Measurements from ENCODE around the gene SUCLG2.
"Not testable (repeated sequence)": the region's sequence is repeated elsewhere in the genome, so short reads cannot be mapped to it uniquely, and the experiment has no call there.

SUCLG2 gene

GRCh38 chr3:67557848-67558355 is 96.5 kb downstream of the SUCLG2 start:
- no peaks in the 10 kb centered on the region for H3K36me3 ChIP-seq (ENCODE audit: insufficient read depth, low read depth, low read length)
- no peaks in the 10 kb centered on the region for H3K9me3 ChIP-seq (ENCODE audit: insufficient read depth, low read depth, low read length)
- H3K4me1 ChIP-seq (ENCODE audit: insufficient read depth, low read length) = no peaks in the 10 kb centered on the region
- no peak overlapping the region for H3K9ac ChIP-seq (ENCODE audit: low read depth, low read length)
- H3K27me3 ChIP-seq (ENCODE audit: insufficient read depth, low read length) = no peaks in the 10 kb centered on the region
- H3K4me3 ChIP-seq (ENCODE audit: low read length) = no peak overlapping the region
- H3K27ac ChIP-seq (ENCODE audit: low read length) = no peak overlapping the region

- H3K36me3 ChIP-seq (ENCODE audit: insufficient read depth, low read depth, low read length) = no peaks in the 10 kb centered on the region
- no peaks in the 10 kb centered on the region for H3K4me1 ChIP-seq (ENCODE audit: insufficient read depth, low read length)
- no peak overlapping the region for H3K4me3 ChIP-seq (ENCODE audit: low read length)
- no peak overlapping the region for H3K9ac ChIP-seq (ENCODE audit: low read depth, low read length)
- no peaks in the 10 kb centered on the region for H3K27me3 ChIP-seq (ENCODE audit: insufficient read depth, low read length)
- no peak overlapping the region for H3K27ac ChIP-seq (ENCODE audit: low read length)
- no peaks in the 10 kb centered on the region for H3K9me3 ChIP-seq (ENCODE audit: insufficient read depth, low read depth, low read length)
Observed at GRCh38 chr3:67551361-67552016, 102.9 kb downstream of the SUCLG2 start.

- H3K9me3 ChIP-seq (ENCODE audit: insufficient read depth, low read depth, low read length) = no peaks in the 10 kb centered on the region
- no peak overlapping the region for H3K9ac ChIP-seq (ENCODE audit: low read depth, low read length)
- no peaks in the 10 kb centered on the region for H3K36me3 ChIP-seq (ENCODE audit: insufficient read depth, low read depth, low read length)
- H3K4me3 ChIP-seq (ENCODE audit: low read length) = no peak overlapping the region
- H3K4me1 ChIP-seq (ENCODE audit: insufficient read depth, low read length) = no peaks in the 10 kb centered on the region
- no peak overlapping the region for H3K27ac ChIP-seq (ENCODE audit: low read length)
- H3K27me3 ChIP-seq (ENCODE audit: insufficient read depth, low read length) = no peaks in the 10 kb centered on the region
Observed at GRCh38 chr3:67550541-67550940, 103.9 kb downstream of the SUCLG2 start.

GRCh38 chr3:67542502-67543250 is 111.7 kb downstream of the SUCLG2 start:
- not testable (repeated sequence) for H3K9ac ChIP-seq (ENCODE audit: low read depth, low read length); H3K27me3 ChIP-seq (ENCODE audit: insufficient read depth, low read length); H3K36me3 ChIP-seq (ENCODE audit: insufficient read depth, low read depth, low read length); H3K27ac ChIP-seq (ENCODE audit: low read length); H3K4me1 ChIP-seq (ENCODE audit: insufficient read depth, low read length); H3K4me3 ChIP-seq (ENCODE audit: low read length); H3K9me3 ChIP-seq (ENCODE audit: insufficient read depth, low read depth, low read length)

GRCh38 chr3:67540198-67540894 is 114.1 kb downstream of the SUCLG2 start:
- no peaks in the 10 kb centered on the region for H3K9me3 ChIP-seq (ENCODE audit: insufficient read depth, low read depth, low read length)
- H3K36me3 ChIP-seq (ENCODE audit: insufficient read depth, low read depth, low read length) = no peaks in the 10 kb centered on the region
- no peak overlapping the region for H3K4me3 ChIP-seq (ENCODE audit: low read length)
- no peak overlapping the region for H3K9ac ChIP-seq (ENCODE audit: low read depth, low read length)
- no peaks in the 10 kb centered on the region for H3K4me1 ChIP-seq (ENCODE audit: insufficient read depth, low read length)
- H3K27me3 ChIP-seq (ENCODE audit: insufficient read depth, low read length) = no peaks in the 10 kb centered on the region
- H3K27ac ChIP-seq (ENCODE audit: low read length) = no peak overlapping the region

- not testable (repeated sequence) for H3K4me3 ChIP-seq (ENCODE audit: low read length); H3K9ac ChIP-seq (ENCODE audit: low read depth, low read length); H3K36me3 ChIP-seq (ENCODE audit: insufficient read depth, low read depth, low read length); H3K27ac ChIP-seq (ENCODE audit: low read length); H3K4me1 ChIP-seq (ENCODE audit: insufficient read depth, low read length); H3K9me3 ChIP-seq (ENCODE audit: insufficient read depth, low read depth, low read length); H3K27me3 ChIP-seq (ENCODE audit: insufficient read depth, low read length)
Observed at GRCh38 chr3:67537203-67537602, 117.2 kb downstream of the SUCLG2 start.

- Histone ChIP-seq H3K36me3 (ENCODE audit: insufficient read depth, low read depth, low read length) (no peaks in the 10 kb centered on the region), H3K9ac (ENCODE audit: low read depth, low read length) (no peak overlapping the region), H3K4me1 (ENCODE audit: insufficient read depth, low read length) (0 out of 2 replicates have a peak, but pooled peaks cover 5% of the 10 kb centered on the region), H3K27ac (ENCODE audit: low read length) (no peak overlapping the region), H3K9me3 (ENCODE audit: insufficient read depth, low read depth, low read length) (no peaks in the 10 kb centered on the region), H3K4me3 (ENCODE audit: low read length) (no peak overlapping the region), H3K27me3 (ENCODE audit: insufficient read depth, low read length) (no peaks in the 10 kb centered on the region)
Observed at GRCh38 chr3:67535006-67535405, 119.4 kb downstream of the SUCLG2 start.

GRCh38 chr3:67534594-67534993 is 119.8 kb downstream of the SUCLG2 start:
- Histone ChIP-seq H3K27ac (ENCODE audit: low read length) (no peak overlapping the region), H3K9ac (ENCODE audit: low read depth, low read length) (no peak overlapping the region), H3K4me3 (ENCODE audit: low read length) (no peak overlapping the region), H3K36me3 (ENCODE audit: insufficient read depth, low read depth, low read length) (no peaks in the 10 kb centered on the region), H3K9me3 (ENCODE audit: insufficient read depth, low read depth, low read length) (no peaks in the 10 kb centered on the region), H3K4me1 (ENCODE audit: insufficient read depth, low read length) (0 out of 2 replicates have a peak, but pooled peaks cover 5% of the 10 kb centered on the region), H3K27me3 (ENCODE audit: insufficient read depth, low read length) (no peaks in the 10 kb centered on the region)

GRCh38 chr3:67531181-67532101 is 123.0 kb downstream of the SUCLG2 start:
- no peak overlapping the region for H3K4me3 ChIP-seq (ENCODE audit: low read length)
- H3K4me1 ChIP-seq (ENCODE audit: insufficient read depth, low read length) = 0 out of 2 replicates have a peak, but pooled peaks cover 5% of the 10 kb centered on the region
- H3K27me3 ChIP-seq (ENCODE audit: insufficient read depth, low read length) = no peaks in the 10 kb centered on the region
- no peak overlapping the region for H3K27ac ChIP-seq (ENCODE audit: low read length)
- no peaks in the 10 kb centered on the region for H3K9me3 ChIP-seq (ENCODE audit: insufficient read depth, low read depth, low read length)
- H3K36me3 ChIP-seq (ENCODE audit: insufficient read depth, low read depth, low read length) = peaks cover 7% of the 10 kb centered on the region
- no peak overlapping the region for H3K9ac ChIP-seq (ENCODE audit: low read depth, low read length)

- Histone ChIP-seq H3K36me3 (ENCODE audit: insufficient read depth, low read depth, low read length) (peaks cover 7% of the 10 kb centered on the region), H3K9me3 (ENCODE audit: insufficient read depth, low read depth, low read length) (no peaks in the 10 kb centered on the region)
Observed at GRCh38 chr3:67529915-67530314, 124.5 kb downstream of the SUCLG2 start.

GRCh38 chr3:67529337-67529736 is 125.1 kb downstream of the SUCLG2 start:
- Histone ChIP-seq H3K9me3 (ENCODE audit: insufficient read depth, low read depth, low read length) (no peaks in the 10 kb centered on the region), H3K9ac (ENCODE audit: low read depth, low read length) (no peak overlapping the region), H3K27me3 (ENCODE audit: insufficient read depth, low read length) (no peaks in the 10 kb centered on the region), H3K4me3 (ENCODE audit: low read length) (no peak overlapping the region), H3K36me3 (ENCODE audit: insufficient read depth, low read depth, low read length) (peaks cover 7% of the 10 kb centered on the region), H3K4me1 (ENCODE audit: insufficient read depth, low read length) (0 out of 2 replicates have a peak, but pooled peaks cover 5% of the 10 kb centered on the region), H3K27ac (ENCODE audit: low read length) (no peak overlapping the region)

More at GRCh38 chr3:67529915-67530314, 124.5 kb downstream of the SUCLG2 start:
- Histone ChIP-seq H3K27ac (ENCODE audit: low read length) (no peak overlapping the region), H3K9ac (ENCODE audit: low read depth, low read length) (no peak overlapping the region), H3K27me3 (ENCODE audit: insufficient read depth, low read length) (no peaks in the 10 kb centered on the region), H3K4me3 (ENCODE audit: low read length) (no peak overlapping the region), H3K4me1 (ENCODE audit: insufficient read depth, low read length) (0 out of 2 replicates have a peak, but pooled peaks cover 5% of the 10 kb centered on the region)

All from iPS-20b (cell line).